Right lobe of liver (tissue), 6 donors: ENCODE data around the gene RXFP1. TPM values are rescaled to one million over a fixed set of nuclear protein-coding genes. Genes with fewer than 3 reads are reported as not detected.

ENCODE experiments used
- ATAC-seq, 4 donors: fragments of 200-7000 bp; cut with Tn5 transposase; one replicate each; pipeline ENCODE4 v1.9.1; 2020; ENCODE audit warnings: mild to moderate bottlenecking in 4 of 4, moderate library complexity in 4 of 4
- DNase-seq, 3 donors: peaks; one replicate each; pipeline ENCODE4 v3.0.0-alpha.2; 2020
- H3K27ac ChIP-seq, 3 donors: fragments of 200-600 bp; one replicate each; pipeline ENCODE4 v1.8.0; 2022
- H3K27me3 ChIP-seq, 2 donors: fragments of 200-600 bp; one replicate each; pipeline ENCODE4 v1.8.0; 2022
- H3K36me3 ChIP-seq, 4 donors: fragments of 200-600 bp; sonication (generic) in 1 of 4; one replicate each; pipeline versions ENCODE4 v1.5.1 to v1.8.0; 2017 to 2022; ENCODE audit warnings: control low read depth in 1 of 4
- H3K4me1 ChIP-seq, 4 donors: fragments of 200-600 bp; sonication (generic) in 1 of 4; one replicate each; pipeline versions ENCODE4 v1.5.1 to v1.8.0; 2017 to 2022; ENCODE audit warnings: control low read depth in 1 of 4
- H3K4me3 ChIP-seq, 3 donors: fragments of 200-600 bp; one replicate each; pipeline ENCODE4 v1.8.0; 2022
- H3K9me3 ChIP-seq, 4 donors: fragments of 200-600 bp; sonication (generic) in 1 of 4; one replicate each; pipeline versions ENCODE4 v1.5.1 to v1.8.0; 2017 to 2022; ENCODE audit warnings: control low read depth in 1 of 4
- POLR2A ChIP-seq: fragments of 450-650 bp; IDR thresholded peaks from one replicate; pipeline ENCODE4 v1.6.1; 2017; ENCODE audit warnings: antibody characterized with exemption, mild to moderate bottlenecking
- WGBS: methylation state at CpG from one replicate; pipeline ENCODE4 v1.1.6; 2018; ENCODE audit warnings: low coverage, low lambda C conversion rate; ENCODE audit not compliant: insufficient coverage; ENCODE audit errors: missing lambda C conversion rate; 5-methylcytosine and 5-hydroxymethylcytosine counted together
- intact Hi-C, 2 donors: fragments of 100-400 bp; cut with DNase I; formaldehyde crosslinking; loops; one replicate each; pipeline versions ENCODE4 v1.11.2 to v1.14.1; 2022
- total RNA-seq, 6 experiments: library from RNA; depleted of rRNA in 2 of 6; stranded (reverse); fragments of >200 nt in 2 of 6; fragmentation: NEBNext Ultra II Directional in 3 of 6; extraction: Animal tissue kit (Norgen Biotek cat#: 25700) in 3 of 6; gene quantifications; one replicate each; pipeline versions ENCODE4 v1.1.0 to v1.2.4, GENCODE V29; 2016 to 2023
- TF ChIP-seq, protein P1 (sequence below), 4 donors: fragments of 200-600 bp in 3 of 4; fragments of 450-650 bp in 1 of 4; IDR thresholded peaks; one replicate each; pipeline versions ENCODE4 v1.5.1 to v1.8.0; 2016 to 2022; ENCODE audit warnings: antibody characterized with exemption in 4 of 4, mild to moderate bottlenecking in 2 of 4
- donor health status: DM: no; HTN: yes; CAD: no.
- donor health status: DM: no; HTN: no; CAD: no.
- donor health status: DM: no; HTN: no; CAD: no.
- donor health status: DM: no; HTN: yes; CAD: no.
- donor health status: DM: no; HTN: yes; CAD: no.

The RXFP1 gene
- total RNA-seq, 6 experiments from 2014 or later: 0.88 to 3.4 (median 1.3) TPM

- H3K36me3 ChIP-seq: no peaks in the 10 kb centered on the region
- ATAC-seq (no peak), DNase-seq (no peak)
- WGBS: no CpG with 5 or more reads among the region's 18 CpGs
- H3K4me3 ChIP-seq: no peak overlapping the region
- no peak overlapping the region for H3K27ac ChIP-seq
- H3K27me3 ChIP-seq: no peaks in the 10 kb centered on the region
- no peak for TF ChIP-seq POLR2A
- TF ChIP-seq, protein P1, sequence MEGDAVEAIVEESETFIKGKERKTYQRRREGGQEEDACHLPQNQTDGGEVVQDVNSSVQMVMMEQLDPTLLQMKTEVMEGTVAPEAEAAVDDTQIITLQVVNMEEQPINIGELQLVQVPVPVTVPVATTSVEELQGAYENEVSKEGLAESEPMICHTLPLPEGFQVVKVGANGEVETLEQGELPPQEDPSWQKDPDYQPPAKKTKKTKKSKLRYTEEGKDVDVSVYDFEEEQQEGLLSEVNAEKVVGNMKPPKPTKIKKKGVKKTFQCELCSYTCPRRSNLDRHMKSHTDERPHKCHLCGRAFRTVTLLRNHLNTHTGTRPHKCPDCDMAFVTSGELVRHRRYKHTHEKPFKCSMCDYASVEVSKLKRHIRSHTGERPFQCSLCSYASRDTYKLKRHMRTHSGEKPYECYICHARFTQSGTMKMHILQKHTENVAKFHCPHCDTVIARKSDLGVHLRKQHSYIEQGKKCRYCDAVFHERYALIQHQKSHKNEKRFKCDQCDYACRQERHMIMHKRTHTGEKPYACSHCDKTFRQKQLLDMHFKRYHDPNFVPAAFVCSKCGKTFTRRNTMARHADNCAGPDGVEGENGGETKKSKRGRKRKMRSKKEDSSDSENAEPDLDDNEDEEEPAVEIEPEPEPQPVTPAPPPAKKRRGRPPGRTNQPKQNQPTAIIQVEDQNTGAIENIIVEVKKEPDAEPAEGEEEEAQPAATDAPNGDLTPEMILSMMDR (IDR thresholded peaks at IDR 0.05): no peak
- intact Hi-C loops: no loop called here
- no peaks in the 10 kb centered on the region for H3K4me1 ChIP-seq
- no peaks in the 10 kb centered on the region for H3K9me3 ChIP-seq
Measured at GRCh38 chr4:158566860-158567259, 45.2 kb downstream of the RXFP1 start.

DNA sequence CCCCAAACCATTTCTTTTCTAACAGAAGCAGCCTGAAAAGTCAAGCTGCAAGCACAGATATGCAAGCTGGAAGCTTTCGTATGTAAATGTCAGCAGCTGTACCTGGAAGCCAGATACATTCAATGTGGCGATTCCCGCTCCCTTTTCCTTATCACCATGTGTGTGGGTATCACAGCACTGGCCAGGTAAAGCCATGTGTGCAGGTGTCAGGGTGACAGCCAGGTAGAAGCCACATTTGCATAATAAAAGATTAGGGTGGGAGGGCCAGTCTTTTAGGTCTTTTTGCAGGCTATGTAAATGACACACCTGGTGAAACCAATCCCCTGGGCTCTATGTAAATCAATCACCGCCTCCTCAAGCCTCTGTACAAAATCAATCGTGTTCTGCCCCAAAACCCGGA lies 50.1 kb downstream of the RXFP1 start:
- intact Hi-C loops: no loop called here

GRCh38 chr4:158572608-158573007 lies 50.9 kb downstream of the RXFP1 start:
- 76% methylated on average over 7 of the region's 7 CpGs for WGBS
- no peak for ATAC-seq

More for the DNA sequence above, 50.1 kb downstream of the RXFP1 start:
- no peaks in the 10 kb centered on the region for H3K27me3 ChIP-seq
- H3K4me1 ChIP-seq: no peaks in the 10 kb centered on the region
- TF ChIP-seq POLR2A: no peak
- TF ChIP-seq, protein P1 (IDR thresholded peaks at IDR 0.05): no peak
- H3K4me3 ChIP-seq: no peak overlapping the region
- ATAC-seq: no peak
- H3K36me3 ChIP-seq: no peaks in the 10 kb centered on the region
- 60% methylated on average over 4 of the region's 6 CpGs for WGBS
- no peak overlapping the region for H3K27ac ChIP-seq
- no peak for DNase-seq
- no peaks in the 10 kb centered on the region for H3K9me3 ChIP-seq

DNA sequence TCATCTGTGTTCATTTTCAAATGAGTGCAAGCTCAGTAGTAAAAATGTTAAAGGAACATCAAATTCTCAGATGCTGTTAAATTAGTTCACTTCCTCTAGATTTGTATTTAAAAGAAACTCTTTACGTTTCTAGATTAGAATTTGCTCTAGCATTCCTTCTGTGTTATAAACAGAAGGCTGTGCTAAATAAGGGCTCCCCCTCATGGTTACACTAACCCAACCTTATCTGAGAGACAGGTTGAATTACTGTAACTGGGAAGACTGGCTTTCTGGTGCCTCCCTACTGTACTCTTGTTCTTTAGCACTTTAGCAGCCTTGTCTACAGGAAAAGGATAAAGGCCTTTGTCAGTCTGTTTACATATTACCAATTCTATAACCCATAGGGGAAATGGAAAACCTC lies 56.8 kb downstream of the RXFP1 start:
- DNase-seq (no peak), ATAC-seq (peak in 1 of 4 donors; percentile 22)
- no peaks in the 10 kb centered on the region for H3K27me3 ChIP-seq
- no peak overlapping the region for H3K4me3 ChIP-seq
- 29% methylated on average over 1 of the region's 1 CpG for WGBS
- no peaks in the 10 kb centered on the region for H3K4me1 ChIP-seq
- intact Hi-C loops: no loop called here
- H3K9me3 ChIP-seq: no peaks in the 10 kb centered on the region
- TF ChIP-seq, protein P1 (IDR thresholded peaks at IDR 0.05): peak in 1 of 4 donors; percentile 10
- no peak for TF ChIP-seq POLR2A
- H3K27ac ChIP-seq: no peak overlapping the region
- no peaks in the 10 kb centered on the region for H3K36me3 ChIP-seq

More at GRCh38 chr4:158572608-158573007, 50.9 kb downstream of the RXFP1 start:
- no peak overlapping the region for H3K4me3 ChIP-seq
- H3K27ac ChIP-seq: no peak overlapping the region
- no peaks in the 10 kb centered on the region for H3K9me3 ChIP-seq
- intact Hi-C loops: no loop called here
- H3K36me3 ChIP-seq: no peaks in the 10 kb centered on the region
- no peaks in the 10 kb centered on the region for H3K27me3 ChIP-seq
- H3K4me1 ChIP-seq: no peaks in the 10 kb centered on the region
- no peak for DNase-seq
- no peak for TF ChIP-seq POLR2A
- TF ChIP-seq, protein P1 (IDR thresholded peaks at IDR 0.05): no peak

DNA sequence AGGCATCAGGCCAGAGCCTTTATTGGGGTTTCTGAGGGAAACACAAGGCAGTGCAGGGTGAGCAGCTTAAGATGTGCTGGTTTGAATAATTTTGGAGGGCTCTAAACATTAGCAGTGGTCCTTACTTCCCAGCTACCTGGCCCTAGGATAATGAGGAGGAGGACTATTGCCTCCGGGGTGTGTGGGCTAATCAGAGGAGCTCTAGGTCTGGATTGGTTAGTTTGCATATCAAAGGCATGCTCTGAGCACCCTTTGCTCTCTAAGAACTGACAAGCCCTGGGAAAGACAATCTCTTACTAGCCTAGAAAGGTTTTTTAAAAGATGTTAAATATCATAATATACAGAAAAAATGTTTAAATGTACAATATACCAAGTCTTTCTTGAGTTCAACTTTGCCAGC lies 58.4 kb downstream of the RXFP1 start:
- WGBS: 0% methylated on average over 1 of the region's 1 CpG
- Histone ChIP-seq H3K4me3 (no peak overlapping the region), H3K4me1 (no peaks in the 10 kb centered on the region), H3K27ac (no peak overlapping the region), H3K27me3 (no peaks in the 10 kb centered on the region), H3K9me3 (no peaks in the 10 kb centered on the region), H3K36me3 (no peaks in the 10 kb centered on the region)
- TF ChIP-seq, protein P1 (IDR thresholded peaks at IDR 0.05): no peak
- TF ChIP-seq POLR2A: no peak
- DNase-seq: no peak
- intact Hi-C loops: no loop called here
- ATAC-seq: no peak
